Caco-2 (cell line): ENCODE data around the gene PRPSAP1. TPM values are rescaled to one million over a fixed set of nuclear protein-coding genes. Genes with fewer than 3 reads are reported as not detected.

Experiments used
- BruUV-seq: library from RNA; stranded (reverse); fragments of 400-500 nt; replicated peaks from 2 replicates; lab custom pipeline; 2021; lab: Mats Ljungman, UMichigan
- CTCF ChIA-PET: fragments of 300-600 bp; sonication (Branson Sonifier 250); formaldehyde crosslinking; loops from one replicate; lab custom pipeline; 2022; ENCODE audit warnings: antibody characterized with exemption; lab: Charles Lee
- POLR2A ChIA-PET: fragments of 300-600 bp; sonication (Branson Sonifier 250); formaldehyde crosslinking; loops from one replicate; lab custom pipeline; 2022; ENCODE audit warnings: antibody characterized with exemption; lab: Charles Lee
- DNase-seq, 2 experiments: peaks; one replicate each; pipeline versions ENCODE4 v3.0.0 to v3.0.0-alpha.2; 2020 to 2022
- H3K27me3 ChIP-seq: replicated peaks from 2 replicates; pipeline ENCODE4 v1.6.0; 2011; ENCODE audit warnings: low read length; ENCODE audit not compliant: control insufficient read depth, insufficient read depth
- H3K36me3 ChIP-seq: 2 replicates; pipeline ENCODE4 v1.5.1; 2011; ENCODE audit warnings: low read length; ENCODE audit not compliant: control insufficient read depth, insufficient read depth
- H3K4me1 ChIP-seq: fragments of 250-450 bp; sonication (Bioruptor Pico); 2 replicates; pipeline ENCODE4 v1.5.1; 2020; ENCODE audit warnings: mild to moderate bottlenecking
- H3K4me3 ChIP-seq: 2 replicates; pipeline ENCODE4 v1.5.1; 2011; ENCODE audit warnings: low read depth, mild to moderate bottlenecking, control low read depth, low read length
- H3K9me3 ChIP-seq: fragments of 250-450 bp; sonication (Bioruptor Pico); 2 replicates; pipeline ENCODE4 v1.5.1; 2020; ENCODE audit warnings: mild to moderate bottlenecking, moderate library complexity
- H3K27ac Mint-ChIP-seq: one replicate; pipeline ENCODE4 v1.8.0; 2022; ENCODE audit warnings: mixed read lengths; ENCODE audit not compliant: unreplicated experiment
- H3K27me3 Mint-ChIP-seq: one replicate; pipeline ENCODE4 v1.8.0; 2022; ENCODE audit warnings: mixed read lengths; ENCODE audit not compliant: insufficient read depth, unreplicated experiment
- H3K36me3 Mint-ChIP-seq: one replicate; pipeline ENCODE4 v1.8.0; 2022; ENCODE audit warnings: mild to moderate bottlenecking, mixed read lengths; ENCODE audit not compliant: insufficient read depth, unreplicated experiment
- H3K4me1 Mint-ChIP-seq: one replicate; pipeline ENCODE4 v1.8.0; 2022; ENCODE audit warnings: low read depth, mixed read lengths; ENCODE audit not compliant: unreplicated experiment
- H3K4me3 Mint-ChIP-seq: one replicate; pipeline ENCODE4 v1.8.0; 2022; ENCODE audit warnings: mild to moderate bottlenecking, moderate library complexity, mixed read lengths; ENCODE audit not compliant: unreplicated experiment
- H3K9me3 Mint-ChIP-seq: one replicate; pipeline ENCODE4 v1.8.0; 2022; ENCODE audit warnings: mixed read lengths; ENCODE audit not compliant: unreplicated experiment
- CTCF ChIP-seq, 2 experiments: fragments of 200-600 bp in 1 of 2; IDR thresholded peaks; 1 replicate in 1 of 2; 2 replicates in 1 of 2; pipeline versions ENCODE4 v1.5.1 to v1.8.0; 2011 to 2022; ENCODE audit warnings: antibody characterized with exemption in 1 of 2, control low read depth in 1 of 2, inconsistent platforms in 1 of 2, low read depth in 1 of 2, low read length in 1 of 2, mild to moderate bottlenecking in 1 of 2, moderate library complexity in 1 of 2; ENCODE audit not compliant: insufficient read depth in 1 of 2, severe bottlenecking in 1 of 2, unreplicated experiment in 1 of 2
- intact Hi-C: fragments of 100-400 bp; cut with micrococcal nuclease; formaldehyde crosslinking; loops from one replicate; pipeline ENCODE4 v1.10.0; 2022; ENCODE audit not compliant: unreplicated experiment
- total RNA-seq: library from RNA; stranded (reverse); gene quantifications from 2 replicates; pipeline ENCODE4 v1.2.3, GENCODE V29; 2022

The PRPSAP1 gene
- total RNA-seq, 1 experiment from 2014 or later, result 87.6 TPM

- H3K36me3 Mint-ChIP-seq, result peaks cover 37% of the 10 kb centered on the region
- no peaks in the 10 kb centered on the region for H3K9me3 Mint-ChIP-seq
- Histone ChIP-seq H3K4me1 (peaks cover 16% of the 10 kb centered on the region), H3K4me3 (no peak overlapping the region), H3K9me3 (no peaks in the 10 kb centered on the region), H3K27me3 (no peaks in the 10 kb centered on the region), H3K36me3 (no peaks in the 10 kb centered on the region)
- no peaks in the 10 kb centered on the region for H3K27me3 Mint-ChIP-seq
- no peak for DNase-seq
- ChIA-PET CTCF (interaction anchor here (0.6 kb wide), 1 partner anchor 263 kb away, joined by 7 read pairs; no protein-coding TSS in a partner anchor), POLR2A (interaction anchor here (1.6 kb wide), 1 partner anchor 11 kb away, joined by 5 read pairs; the partner anchor contains the start of gene UBALD2)
- peaks cover 5% of the 10 kb centered on the region for H3K4me1 Mint-ChIP-seq
- H3K4me3 Mint-ChIP-seq, result no peak overlapping the region
- no TSS peak for BruUV-seq
- H3K27ac Mint-ChIP-seq, result peak overlapping the region; percentile 65
- TF ChIP-seq CTCF (IDR thresholded peaks at IDR 0.05; ENCODE audit: insufficient read depth in 1 of 2, low read depth in 1 of 2, low read length in 1 of 2, severe bottlenecking in 1 of 2, unreplicated experiment in 1 of 2), result no peak
- intact Hi-C loops, result loop anchor here (5.0 kb wide), 2 partner anchors 93 to 263 kb away; no protein-coding TSS in a partner anchor
Observed at GRCh38 chr17:76275382-76276068, 78.2 kb downstream of the PRPSAP1 start.

- no peak overlapping the region for H3K27ac Mint-ChIP-seq
- no peak overlapping the region for H3K4me3 ChIP-seq
- no peaks in the 10 kb centered on the region for H3K27me3 ChIP-seq
- peaks cover 15% of the 10 kb centered on the region for H3K4me1 ChIP-seq
- POLR2A ChIA-PET, result interaction anchor here (0.6 to 1.6 kb wide), 3 partner anchors 9 to 101 kb away, joined by 3 to 5 read pairs (median 3); partner anchors contain the start of gene UBALD2
- no peak overlapping the region for H3K4me3 Mint-ChIP-seq
- H3K9me3 ChIP-seq, result no peaks in the 10 kb centered on the region
- no peak for DNase-seq
- no peaks in the 10 kb centered on the region for H3K36me3 ChIP-seq
- CTCF ChIA-PET, result interaction anchor here (0.6 kb wide), 1 partner anchor 262 kb away, joined by 7 read pairs; no protein-coding TSS in a partner anchor
- no peaks in the 10 kb centered on the region for H3K9me3 Mint-ChIP-seq
- H3K4me1 Mint-ChIP-seq, result peaks cover 5% of the 10 kb centered on the region
- peaks cover 47% of the 10 kb centered on the region for H3K36me3 Mint-ChIP-seq
- intact Hi-C loops, result no loop called here
- BruUV-seq, result no TSS peak
- no peak for TF ChIP-seq CTCF (IDR thresholded peaks at IDR 0.05; ENCODE audit: insufficient read depth in 1 of 2, low read depth in 1 of 2, low read length in 1 of 2, severe bottlenecking in 1 of 2, unreplicated experiment in 1 of 2)
- H3K27me3 Mint-ChIP-seq, result no peaks in the 10 kb centered on the region
Observed at GRCh38 chr17:76274112-76274956, 79.4 kb downstream of the PRPSAP1 start.

GRCh38 chr17:76273445-76274111, 80.1 kb downstream of the PRPSAP1 start:
- no peak overlapping the region for H3K4me3 Mint-ChIP-seq
- intact Hi-C loops, result no loop called here
- H3K9me3 Mint-ChIP-seq, result no peaks in the 10 kb centered on the region

More at GRCh38 chr17:76273445-76274111, 80.1 kb downstream of the PRPSAP1 start:
- POLR2A ChIA-PET, result interaction anchor here (0.6 to 1.6 kb wide), 3 partner anchors 9 to 100 kb away, joined by 3 to 5 read pairs (median 3); partner anchors contain the start of gene UBALD2
- Mint-ChIP-seq H3K36me3 (peaks cover 55% of the 10 kb centered on the region), H3K27ac (no peak overlapping the region), H3K27me3 (no peaks in the 10 kb centered on the region), H3K4me1 (no peaks in the 10 kb centered on the region)
- CTCF ChIA-PET, result no interaction called here
- H3K27me3 ChIP-seq, result no peaks in the 10 kb centered on the region
- no peaks in the 10 kb centered on the region for H3K9me3 ChIP-seq
- no peak overlapping the region for H3K4me3 ChIP-seq
- BruUV-seq, result no TSS peak
- no peak for DNase-seq
- TF ChIP-seq CTCF (IDR thresholded peaks at IDR 0.05; ENCODE audit: insufficient read depth in 1 of 2, low read depth in 1 of 2, low read length in 1 of 2, severe bottlenecking in 1 of 2, unreplicated experiment in 1 of 2), result no peak
- peaks cover 15% of the 10 kb centered on the region for H3K4me1 ChIP-seq
- peaks cover 2% of the 10 kb centered on the region for H3K36me3 ChIP-seq
